Thyroid gland (tissue), 4 donors: ENCODE results near the gene TMEM175.

Experiments
- CTCF ChIP-seq, 6 experiments: fragments of 200-600 bp in 3 of 6; fragments of 450-650 bp in 3 of 6; sonication (generic) in 3 of 6; IDR thresholded peaks; one replicate each; pipeline ENCODE4 v1.5.1; 2016 to 2019; ENCODE audit warnings: antibody characterized with exemption in 6 of 6, mild to moderate bottlenecking in 2 of 6, inconsistent platforms in 1 of 6, moderate library complexity in 1 of 6
- POLR2A ChIP-seq, 2 donors: fragments of 450-650 bp; IDR thresholded peaks; one replicate each; pipeline ENCODE4 v1.6.1; 2017; ENCODE audit warnings: antibody characterized with exemption in 2 of 2, mild to moderate bottlenecking in 2 of 2, moderate library complexity in 1 of 2

GRCh38 chr4:896216-896615, 36.0 kb upstream of the TMEM175 start:
- TF ChIP-seq POLR2A (IDR thresholded peaks at IDR 0.05) (no peak), CTCF (IDR thresholded peaks at IDR 0.05) (no peak)
